GM12878 (cell line): ENCODE measurements around the gene EML5. TPM values are rescaled to one million over a fixed set of nuclear protein-coding genes. Genes with fewer than 3 reads are reported as not detected.

Experiments
- ATAC-seq: fragments of 200-7000 bp; cut with Tn5 transposase; 3 replicates; pipeline ENCODE4 v1.9.1; 2020; ENCODE audit warnings: mild to moderate bottlenecking, moderate library complexity
- BruUV-seq: library from RNA; stranded (reverse); fragments of 400-500 nt; replicated peaks from 2 replicates; lab custom pipeline; 2021; lab: Mats Ljungman, UMichigan
- CTCF ChIA-PET: fragments of 300-600 bp; sonication (Branson Sonifier 250); formaldehyde crosslinking; extraction: SDS; loops from one replicate; lab custom pipeline; 2021; ENCODE audit warnings: inconsistent platforms; lab: Yijun Ruan, JAX
- POLR2A ChIA-PET: fragments of 350-600 bp; formaldehyde crosslinking; extraction: SDS; loops from one replicate; lab custom pipeline; 2021; ENCODE audit warnings: inconsistent platforms; lab: Charles Lee
- RAD21 ChIA-PET: fragments of 300-600 bp; sonication (Branson Sonifier 250); formaldehyde crosslinking; loops from one replicate; lab custom pipeline; 2023; ENCODE audit warnings: antibody characterized with exemption; ENCODE audit not compliant: unreplicated experiment; lab: Charles Lee
- SMC1A ChIA-PET: fragments of 300-600 bp; sonication (Branson Sonifier 250); formaldehyde crosslinking; loops from one replicate; lab custom pipeline; 2023; ENCODE audit not compliant: unreplicated experiment, uncharacterized antibody; lab: Charles Lee
- DNase-seq: peaks from one replicate; pipeline ENCODE4 v3.0.0-alpha.2; 2011; ENCODE audit warnings: low read depth, low spot score
- FAIRE-seq: peaks from 3 replicates; lab custom pipeline; 2011; peaks lifted over from hg19 to GRCh38; lab: Jason Lieb, UNC
- H2AFZ ChIP-seq: 2 replicates; pipeline ENCODE4 v1.6.0; 2011; ENCODE audit warnings: low read depth, low read length, control low read depth; ENCODE audit not compliant: control insufficient read depth
- H3K27ac ChIP-seq: 2 replicates; pipeline ENCODE4 v1.5.1; 2011; ENCODE audit warnings: control low read depth; ENCODE audit not compliant: control insufficient read depth, insufficient read depth
- H3K27me3 ChIP-seq, 2 experiments: replicated peaks in 1 of 2; 2 replicates each; pipeline versions ENCODE4 v1.6.0 to v1.6.1; 2011; ENCODE audit warnings: low read length in 1 of 2; ENCODE audit not compliant: control insufficient read depth in 2 of 2, insufficient read depth in 2 of 2
- H3K36me3 ChIP-seq, 2 experiments: 2 replicates each; pipeline ENCODE4 v1.5.1; 2011; ENCODE audit warnings: low read length in 1 of 2; ENCODE audit not compliant: control insufficient read depth in 2 of 2, insufficient read depth in 2 of 2
- H3K4me1 ChIP-seq: 2 replicates; pipeline ENCODE4 v1.6.1; 2011; ENCODE audit warnings: mild to moderate bottlenecking, low read length, moderate library complexity, mixed read lengths; ENCODE audit not compliant: control insufficient read depth, insufficient read depth
- H3K4me2 ChIP-seq: 2 replicates; pipeline ENCODE4 v1.6.0; 2011; ENCODE audit warnings: control low read depth; ENCODE audit not compliant: control insufficient read depth, insufficient read depth
- H3K4me3 ChIP-seq: fragments of 200-600 bp; sonication (generic); 2 replicates; pipeline ENCODE4 v1.5.1; 2016
- H3K79me2 ChIP-seq: 2 replicates; pipeline ENCODE4 v1.6.0; 2011; ENCODE audit warnings: low read length; ENCODE audit not compliant: control insufficient read depth, insufficient read depth
- H3K9ac ChIP-seq: 2 replicates; pipeline ENCODE4 v1.8.0; 2011; ENCODE audit warnings: low read length, control low read depth, mixed read lengths; ENCODE audit not compliant: control insufficient read depth, insufficient read depth
- H3K9me3 ChIP-seq: replicated peaks from 3 replicates; pipeline ENCODE4 v1.5.1; 2011; ENCODE audit warnings: mild to moderate bottlenecking, low read length; ENCODE audit not compliant: control insufficient read depth, insufficient read depth
- H4K20me1 ChIP-seq: 2 replicates; pipeline ENCODE4 v1.6.0; 2011; ENCODE audit not compliant: control insufficient read depth, insufficient read depth
- BRCA1 ChIP-seq: IDR thresholded peaks from 2 replicates; pipeline ENCODE4 v1.6.1; 2011; ENCODE audit warnings: low read depth, low read length, improper control_type of control experiment
- CHD2 ChIP-seq: IDR thresholded peaks from 2 replicates; pipeline ENCODE4 v1.6.1; 2011; ENCODE audit warnings: low read depth, low read length, improper control_type of control experiment, borderline replicate concordance
- EGR1 ChIP-seq, 2 experiments: IDR thresholded peaks; 1 replicate in 1 of 2; 2 replicates in 1 of 2; pipeline ENCODE4 v1.6.1; 2011 to 2012; ENCODE audit warnings: low read depth in 2 of 2, low read length in 2 of 2, borderline replicate concordance in 1 of 2, mild to moderate bottlenecking in 1 of 2, moderate library complexity in 1 of 2
- RELA ChIP-seq: fragments of 450-650 bp; IDR thresholded peaks from 2 replicates; pipeline ENCODE4 v1.8.0; 2014; ENCODE audit warnings: borderline replicate concordance; ENCODE audit not compliant: partially characterized antibody
- SPI1 ChIP-seq: IDR thresholded peaks from 2 replicates; pipeline ENCODE4 v1.6.1; 2011; ENCODE audit warnings: low read depth, mild to moderate bottlenecking, low read length, moderate library complexity, borderline replicate concordance; ENCODE audit not compliant: insufficient read depth
- SRF ChIP-seq, 2 experiments: IDR thresholded peaks; 2 replicates each; pipeline ENCODE4 v1.6.1; 2011; ENCODE audit warnings: low read depth in 2 of 2, low read length in 2 of 2, mild to moderate bottlenecking in 1 of 2, moderate library complexity in 1 of 2
- ZNF24 ChIP-seq: fragments of 450-650 bp; IDR thresholded peaks from 2 replicates; pipeline ENCODE4 v1.6.1; 2017; ENCODE audit warnings: antibody characterized with exemption, mild to moderate bottlenecking
- WGBS: methylation state at CpG from one replicate; pipeline ENCODE4 v1.1.6; 2016; ENCODE audit warnings: low lambda C conversion rate; ENCODE audit not compliant: insufficient replicate concordance, insufficient coverage; ENCODE audit errors: missing lambda C conversion rate; 5-methylcytosine and 5-hydroxymethylcytosine counted together
- in situ Hi-C: fragments of 300-500 bp; cut with MboI; formaldehyde crosslinking; loops from 9 replicates; pipeline ENCODE4 v1.14.3; 2018; ENCODE audit warnings: mixed read lengths
- intact Hi-C: fragments of 100-400 bp; cut with micrococcal nuclease; formaldehyde crosslinking; loops from one replicate; pipeline ENCODE4 v1.14.2; 2022; ENCODE audit not compliant: unreplicated experiment
- polyA plus RNA-seq, 11 experiments: library from polyadenylated mRNA; depleted of rRNA in 4 of 11; unstranded in 6 of 11; stranded (reverse) in 5 of 11; fragments of >200 nt; fragmentation: Nextera tagmentation in 4 of 11; fragmentation: Illumina TruSeq in 1 of 11; extraction: Ambion mirVana in 4 of 11; extraction: Trizol in 1 of 11; gene quantifications; 1 replicate in 1 of 11; 2 replicates in 10 of 11; pipeline versions ENCODE4 v1.2.1 to v1.2.3, GENCODE V29; 2011 to 2016; ENCODE audit warnings: inconsistent platforms in 2 of 11, missing spikeins in 2 of 11, low read depth in 1 of 11
- total RNA-seq, 4 experiments: library from RNA; depleted of rRNA in 3 of 4; stranded (reverse); fragments of >200 nt in 3 of 4; fragmentation: Illumina TruSeq in 1 of 4; extraction: Trizol in 1 of 4; gene quantifications; 2 replicates each; pipeline versions ENCODE4 v1.2.1 to v1.2.3, GENCODE V29; 2013 to 2021
- TF ChIP-seq, protein P1 (sequence below): IDR thresholded peaks from 2 replicates; pipeline ENCODE4 v1.6.1; 2011; ENCODE audit warnings: borderline replicate concordance, low read depth, mild to moderate bottlenecking, moderate library complexity, mixed read lengths, low read length; ENCODE audit not compliant: insufficient read depth; ENCODE audit errors: extremely low read length
- TF ChIP-seq, protein P2 (sequence below), 3 experiments: IDR thresholded peaks in 2 of 3; conservative IDR thresholded peaks in 1 of 3; 2 replicates each; pipeline ENCODE4 v1.5.1; 2011; ENCODE audit warnings: low read depth in 3 of 3, low read length in 3 of 3, mild to moderate bottlenecking in 3 of 3, control low read depth in 2 of 3, moderate library complexity in 2 of 3, inconsistent platforms in 1 of 3, mixed read lengths in 1 of 3; ENCODE audit not compliant: control insufficient read depth in 2 of 3, insufficient read depth in 1 of 3; ENCODE audit errors: extremely low read depth in 1 of 3
- TF ChIP-seq, protein P3 (sequence below): fragments of 450-650 bp; IDR thresholded peaks from 2 replicates; pipeline ENCODE4 v1.6.1; 2018; ENCODE audit warnings: mild to moderate bottlenecking, low read depth, moderate library complexity; ENCODE audit not compliant: partially characterized antibody

The EML5 gene
- total and polyA plus RNA-seq, 10 of the 15 experiments (the other 5 are each of a cell fraction or from before 2014, with no cell fraction given): 0.08 to 0.35 (median 0.22) TPM; not detected in 1

DNA sequence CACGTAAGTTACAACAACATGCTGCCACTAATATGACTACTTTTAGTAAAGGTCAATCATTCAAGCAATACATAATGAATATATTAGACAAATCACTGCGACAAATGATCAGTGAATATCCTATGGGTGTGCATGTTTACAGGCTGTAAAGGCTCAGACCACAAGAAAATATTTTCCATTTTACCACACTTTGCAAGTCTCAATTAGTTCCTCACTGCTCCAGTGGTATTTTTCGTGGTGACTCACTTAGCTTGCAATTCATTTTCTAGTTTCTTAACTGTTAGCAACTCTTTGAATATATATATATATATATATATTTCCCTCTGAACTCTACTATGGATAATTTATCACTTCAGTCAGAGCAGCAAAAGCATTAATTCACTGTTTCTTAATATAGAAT, 96.9 kb downstream of the EML5 start:
- Histone ChIP-seq H3K27ac (no peak overlapping the region), H3K4me3 (no peak overlapping the region), H3K4me1 (no peaks in the 10 kb centered on the region), H2AFZ (no peak overlapping the region), H3K9me3 (no peaks in the 10 kb centered on the region), H3K79me2 (no peaks in the 10 kb centered on the region), H3K27me3 (no peaks in the 10 kb centered on the region), H4K20me1 (no peaks in the 10 kb centered on the region), H3K36me3 (no peaks in the 10 kb centered on the region), H3K9ac (no peak overlapping the region), H3K4me2 (no peak overlapping the region)
- RAD21 ChIA-PET: interaction anchor here (0.8 to 1.5 kb wide), 2 partner anchors 14 to 26 kb away, joined by 3 to 5 read pairs; no protein-coding TSS in a partner anchor
- POLR2A ChIA-PET: no interaction called here
- 20% methylated on average over 3 of the region's 3 CpGs for WGBS
- BruUV-seq: no TSS peak
- CTCF ChIA-PET: interaction anchor here (1.2 kb wide), 1 partner anchor 28 kb away, joined by 3 read pairs; no protein-coding TSS in a partner anchor
- SMC1A ChIA-PET: no interaction called here
- no peak for ATAC-seq
- TF ChIP-seq BRCA1: no peak
- no peak for TF ChIP-seq CHD2
- TF ChIP-seq SRF (IDR thresholded peaks at IDR 0.05; ENCODE audit: low read depth in 2 of 2, low read length in 2 of 2): no peak
- TF ChIP-seq SPI1: no peak
- no peak for TF ChIP-seq ZNF24
- TF ChIP-seq, protein P1, sequence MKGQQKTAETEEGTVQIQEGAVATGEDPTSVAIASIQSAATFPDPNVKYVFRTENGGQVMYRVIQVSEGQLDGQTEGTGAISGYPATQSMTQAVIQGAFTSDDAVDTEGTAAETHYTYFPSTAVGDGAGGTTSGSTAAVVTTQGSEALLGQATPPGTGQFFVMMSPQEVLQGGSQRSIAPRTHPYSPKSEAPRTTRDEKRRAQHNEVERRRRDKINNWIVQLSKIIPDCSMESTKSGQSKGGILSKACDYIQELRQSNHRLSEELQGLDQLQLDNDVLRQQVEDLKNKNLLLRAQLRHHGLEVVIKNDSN: no peak
- in situ Hi-C loops: no loop called here
- intact Hi-C loops: no loop called here
- FAIRE-seq: no peak
- no peak for DNase-seq

DNA sequence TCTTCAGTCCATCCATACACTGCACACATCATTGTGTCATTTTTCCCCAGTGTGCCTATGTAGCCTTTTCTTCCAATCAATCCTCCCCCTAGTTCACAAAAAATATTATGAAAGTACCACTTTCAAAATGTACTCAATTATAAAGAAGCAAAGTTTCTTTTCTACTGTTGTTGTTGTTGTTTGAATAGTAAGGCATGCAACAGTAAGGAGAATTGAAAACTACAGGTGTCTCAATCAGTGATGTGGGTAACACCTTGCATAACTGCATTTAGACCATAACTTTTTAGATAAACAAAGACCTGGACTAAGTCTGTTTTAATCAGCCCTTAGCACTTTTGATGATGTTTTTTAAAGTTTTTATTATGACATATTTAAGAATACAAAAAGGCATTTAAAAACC, 104.4 kb downstream of the EML5 start:
- intact Hi-C loops: no loop called here
- H3K4me2 ChIP-seq: no peak overlapping the region
- H3K9me3 ChIP-seq: no peaks in the 10 kb centered on the region
- H3K36me3 ChIP-seq: no peaks in the 10 kb centered on the region
- H4K20me1 ChIP-seq: no peaks in the 10 kb centered on the region
- in situ Hi-C loops: no loop called here
- no peak overlapping the region for H3K27ac ChIP-seq
- H3K4me1 ChIP-seq: no peaks in the 10 kb centered on the region
- no TSS peak for BruUV-seq
- RAD21 ChIA-PET: no interaction called here
- POLR2A ChIA-PET: no interaction called here
- no peak overlapping the region for H2AFZ ChIP-seq
- SMC1A ChIA-PET: no interaction called here
- ATAC-seq (no peak; the same call in 2 of the 3 replicates), FAIRE-seq (no peak), DNase-seq (no peak)
- CTCF ChIA-PET: no interaction called here
- H3K9ac ChIP-seq: no peak overlapping the region
- H3K27me3 ChIP-seq: no peaks in the 10 kb centered on the region
- H3K79me2 ChIP-seq: no peaks in the 10 kb centered on the region
- H3K4me3 ChIP-seq: no peak overlapping the region
- TF ChIP-seq, protein P2, sequence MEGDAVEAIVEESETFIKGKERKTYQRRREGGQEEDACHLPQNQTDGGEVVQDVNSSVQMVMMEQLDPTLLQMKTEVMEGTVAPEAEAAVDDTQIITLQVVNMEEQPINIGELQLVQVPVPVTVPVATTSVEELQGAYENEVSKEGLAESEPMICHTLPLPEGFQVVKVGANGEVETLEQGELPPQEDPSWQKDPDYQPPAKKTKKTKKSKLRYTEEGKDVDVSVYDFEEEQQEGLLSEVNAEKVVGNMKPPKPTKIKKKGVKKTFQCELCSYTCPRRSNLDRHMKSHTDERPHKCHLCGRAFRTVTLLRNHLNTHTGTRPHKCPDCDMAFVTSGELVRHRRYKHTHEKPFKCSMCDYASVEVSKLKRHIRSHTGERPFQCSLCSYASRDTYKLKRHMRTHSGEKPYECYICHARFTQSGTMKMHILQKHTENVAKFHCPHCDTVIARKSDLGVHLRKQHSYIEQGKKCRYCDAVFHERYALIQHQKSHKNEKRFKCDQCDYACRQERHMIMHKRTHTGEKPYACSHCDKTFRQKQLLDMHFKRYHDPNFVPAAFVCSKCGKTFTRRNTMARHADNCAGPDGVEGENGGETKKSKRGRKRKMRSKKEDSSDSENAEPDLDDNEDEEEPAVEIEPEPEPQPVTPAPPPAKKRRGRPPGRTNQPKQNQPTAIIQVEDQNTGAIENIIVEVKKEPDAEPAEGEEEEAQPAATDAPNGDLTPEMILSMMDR (IDR thresholded peaks at IDR 0.05 in 2 of 3, conservative IDR thresholded peaks at IDR 0.05 in 1 of 3; ENCODE audit: control insufficient read depth in 2 of 3, extremely low read depth in 1 of 3, insufficient read depth in 1 of 3, low read depth in 3 of 3, low read length in 3 of 3): no peak
- no peak for TF ChIP-seq EGR1 (IDR thresholded peaks at IDR 0.05; ENCODE audit: borderline replicate concordance in 1 of 2, low read depth in 2 of 2, low read length in 2 of 2)
- TF ChIP-seq, protein P3, sequence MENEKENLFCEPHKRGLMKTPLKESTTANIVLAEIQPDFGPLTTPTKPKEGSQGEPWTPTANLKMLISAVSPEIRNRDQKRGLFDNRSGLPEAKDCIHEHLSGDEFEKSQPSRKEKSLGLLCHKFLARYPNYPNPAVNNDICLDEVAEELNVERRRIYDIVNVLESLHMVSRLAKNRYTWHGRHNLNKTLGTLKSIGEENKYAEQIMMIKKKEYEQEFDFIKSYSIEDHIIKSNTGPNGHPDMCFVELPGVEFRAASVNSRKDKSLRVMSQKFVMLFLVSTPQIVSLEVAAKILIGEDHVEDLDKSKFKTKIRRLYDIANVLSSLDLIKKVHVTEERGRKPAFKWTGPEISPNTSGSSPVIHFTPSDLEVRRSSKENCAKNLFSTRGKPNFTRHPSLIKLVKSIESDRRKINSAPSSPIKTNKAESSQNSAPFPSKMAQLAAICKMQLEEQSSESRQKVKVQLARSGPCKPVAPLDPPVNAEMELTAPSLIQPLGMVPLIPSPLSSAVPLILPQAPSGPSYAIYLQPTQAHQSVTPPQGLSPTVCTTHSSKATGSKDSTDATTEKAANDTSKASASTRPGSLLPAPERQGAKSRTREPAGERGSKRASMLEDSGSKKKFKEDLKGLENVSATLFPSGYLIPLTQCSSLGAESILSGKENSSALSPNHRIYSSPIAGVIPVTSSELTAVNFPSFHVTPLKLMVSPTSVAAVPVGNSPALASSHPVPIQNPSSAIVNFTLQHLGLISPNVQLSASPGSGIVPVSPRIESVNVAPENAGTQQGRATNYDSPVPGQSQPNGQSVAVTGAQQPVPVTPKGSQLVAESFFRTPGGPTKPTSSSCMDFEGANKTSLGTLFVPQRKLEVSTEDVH: no peak
- TF ChIP-seq RELA: no peak
